ENCODE data around the gene KMT2C. TPM values are rescaled to one million over a fixed set of nuclear protein-coding genes. Genes with fewer than 3 reads are reported as not detected.

KMT2C gene
- total and polyA plus RNA-seq, 10 of the 15 experiments (the other 5 are each of a cell fraction or from before 2014, with no cell fraction given): 3.3 to 45.2 (median 19.2) TPM

GRCh38 chr7:152362128-152362926 is 73.5 kb downstream of the KMT2C start:
- Histone ChIP-seq H3K9ac (ENCODE audit: control insufficient read depth, insufficient read depth, low read length) (no peak overlapping the region), H3K4me2 (ENCODE audit: control insufficient read depth, insufficient read depth) (no peak overlapping the region), H3K27me3 (replicated peaks in 1 of 2; ENCODE audit: control insufficient read depth in 2 of 2, insufficient read depth in 2 of 2, low read length in 1 of 2) (no peaks in the 10 kb centered on the region), H3K4me3 (no peak overlapping the region), H3K36me3 (ENCODE audit: control insufficient read depth in 2 of 2, insufficient read depth in 2 of 2, low read length in 1 of 2) (peaks cover 0 to 5% of the 10 kb centered on the region in 2 experiments; a peak in 2 of 4 replicates), H4K20me1 (ENCODE audit: control insufficient read depth, insufficient read depth) (no peaks in the 10 kb centered on the region), H2AFZ (ENCODE audit: control insufficient read depth, low read depth, low read length) (no peak overlapping the region), H3K9me3 (replicated peaks; ENCODE audit: control insufficient read depth, insufficient read depth, low read length) (no peaks in the 10 kb centered on the region; the same call in 2 of the 3 replicates), H3K27ac (ENCODE audit: control insufficient read depth, insufficient read depth) (no peak overlapping the region), H3K79me2 (ENCODE audit: control insufficient read depth, insufficient read depth, low read length) (peaks cover 63% of the 10 kb centered on the region), H3K4me1 (ENCODE audit: control insufficient read depth, insufficient read depth, low read length) (peaks cover 7% of the 10 kb centered on the region)
- in situ Hi-C loops (cut with MboI) (no loop called here), intact Hi-C loops (cut with micrococcal nuclease; ENCODE audit: unreplicated experiment) (no loop called here)
- ChIA-PET SMC1A (ENCODE audit: uncharacterized antibody, unreplicated experiment) (no interaction called here), POLR2A (interaction anchor here (1.1 kb wide), 1 partner anchor 12 kb away, joined by 4 read pairs; no protein-coding TSS in a partner anchor), CTCF (no interaction called here), RAD21 (ENCODE audit: unreplicated experiment) (no interaction called here)
- DNase-seq (ENCODE audit: low read depth, low spot score): no peak
- no peak for ATAC-seq
- 97% methylated on average over 6 of the region's 6 CpGs for WGBS (ENCODE audit: insufficient coverage, insufficient replicate concordance, low lambda C conversion rate, missing lambda C conversion rate)
- FAIRE-seq: no peak
- no TSS peak for BruUV-seq (replicated peaks)
- TF ChIP-seq SREBF2 (IDR thresholded peaks at IDR 0.05; ENCODE audit: low read length) (no peak), ZNF687 (IDR thresholded peaks at IDR 0.05) (no peak), EP300 (IDR thresholded peaks at IDR 0.05; ENCODE audit: borderline replicate concordance in 1 of 2, control insufficient read depth in 1 of 2, low read depth in 2 of 2, low read length in 2 of 2) (no peak), SREBF1 (IDR thresholded peaks at IDR 0.05; ENCODE audit: low read length) (no peak), SMAD1 (IDR thresholded peaks at IDR 0.05; ENCODE audit: low read depth, partially characterized antibody) (no peak), ATF2 (IDR thresholded peaks at IDR 0.05; ENCODE audit: low read length) (no peak), IRF3 (IDR thresholded peaks at IDR 0.05) (no peak), GATAD2B (conservative IDR thresholded peaks at IDR 0.05; ENCODE audit: low read depth) (no peak), EZH2 (IDR thresholded peaks at IDR 0.05; ENCODE audit: borderline replicate concordance, control insufficient read depth, low read depth, low read length) (no peak), ZBTB33 (IDR thresholded peaks at IDR 0.05) (no peak), PKNOX1 (IDR thresholded peaks at IDR 0.05) (no peak), RCOR1 (conservative IDR thresholded peaks at IDR 0.05; ENCODE audit: low read depth, low read length) (no peak), NFXL1 (IDR thresholded peaks at IDR 0.05; ENCODE audit: borderline replicate concordance) (no peak)

Measured in GM12878 (cell line).